Progenitor cell of endocrine pancreas (in vitro differentiated cells): ENCODE results near the gene TLCD5. TPM values are rescaled to one million over a fixed set of nuclear protein-coding genes. Genes with fewer than 3 reads are reported as not detected.
A peak's percentile ranks its signal among the peaks of the same experiment; 100 is the strongest.

Source experiments
- DNase-seq: peaks from one replicate; pipeline ENCODE4 v3.0.0; 2021; ENCODE audit warnings: low spot score; ENCODE audit not compliant: unreplicated experiment
- H3K27ac Mint-ChIP-seq: 2 replicates; pipeline ENCODE4 v1.8.0; 2021; ENCODE audit warnings: mild to moderate bottlenecking, moderate library complexity, mixed read lengths
- H3K27me3 Mint-ChIP-seq: 2 replicates; pipeline ENCODE4 v1.8.0; 2021; ENCODE audit warnings: mixed read lengths
- H3K36me3 Mint-ChIP-seq: 2 replicates; pipeline ENCODE4 v1.8.0; 2022; ENCODE audit warnings: mixed read lengths; ENCODE audit not compliant: insufficient read depth
- H3K4me1 Mint-ChIP-seq: 2 replicates; pipeline ENCODE4 v1.8.0; 2021; ENCODE audit warnings: low read depth, mixed read lengths
- H3K4me3 Mint-ChIP-seq: 2 replicates; pipeline ENCODE4 v1.8.0; 2021; ENCODE audit warnings: low read depth, mild to moderate bottlenecking, moderate library complexity, mixed read lengths
- H3K9me3 Mint-ChIP-seq: 2 replicates; pipeline ENCODE4 v1.8.0; 2021; ENCODE audit warnings: low read depth, mixed read lengths
- CTCF ChIP-seq: fragments of 200-600 bp; sonication (generic); IDR thresholded peaks from one replicate; pipeline ENCODE4 v1.5.0; 2021; ENCODE audit warnings: antibody characterized with exemption, mild to moderate bottlenecking; ENCODE audit not compliant: unreplicated experiment
- total RNA-seq: library from RNA; stranded (reverse); gene quantifications from 2 replicates; pipeline ENCODE4 v1.2.1, GENCODE V29; 2021

TLCD5 gene
- total RNA-seq, 1 donor from 2014 or later, result 9.3 TPM

- Mint-ChIP-seq H3K36me3 (peaks cover 2% of the 10 kb centered on the region), H3K4me3 (no peak overlapping the region), H3K4me1 (peaks cover 21% of the 10 kb centered on the region), H3K9me3 (no peaks in the 10 kb centered on the region), H3K27ac (no peak overlapping the region), H3K27me3 (no peaks in the 10 kb centered on the region)
- DNase-seq, result no peak
- no peak for TF ChIP-seq CTCF
Measured at GRCh38 chr11:120334332-120334731, 9.2 kb downstream of the TLCD5 start.

- peaks cover 2% of the 10 kb centered on the region for H3K36me3 Mint-ChIP-seq
- H3K27me3 Mint-ChIP-seq, result no peaks in the 10 kb centered on the region
- peaks cover 28% of the 10 kb centered on the region for H3K4me1 Mint-ChIP-seq
- peak; percentile 68 for TF ChIP-seq CTCF
- peak overlapping the region; percentile 70 for H3K4me3 Mint-ChIP-seq
- no peaks in the 10 kb centered on the region for H3K9me3 Mint-ChIP-seq
- H3K27ac Mint-ChIP-seq, result peak overlapping the region; percentile 88
- DNase-seq, result peak; percentile 31
Measured at GRCh38 chr11:120334894-120335462, 9.9 kb downstream of the TLCD5 start.

- Mint-ChIP-seq H3K36me3 (no peaks in the 10 kb centered on the region), H3K4me3 (peak overlapping the region; percentile 70), H3K4me1 (peaks cover 29% of the 10 kb centered on the region), H3K27ac (peak overlapping the region; percentile 93), H3K9me3 (no peaks in the 10 kb centered on the region), H3K27me3 (no peaks in the 10 kb centered on the region)
- no peak for DNase-seq
- no peak for TF ChIP-seq CTCF
Measured at GRCh38 chr11:120335556-120335907, 10.4 kb downstream of the TLCD5 start.

- peak; percentile 92 for DNase-seq
- TF ChIP-seq CTCF, result peak; percentile 46
- peak within 1 kb of the TSS; percentile 98 for H3K27ac Mint-ChIP-seq
- H3K9me3 Mint-ChIP-seq, result no peaks in the 10 kb centered on the region
- no peaks in the 10 kb centered on the region for H3K36me3 Mint-ChIP-seq
- H3K4me1 Mint-ChIP-seq, result peaks cover 29% of the 10 kb centered on the region
- H3K27me3 Mint-ChIP-seq, result no peaks in the 10 kb centered on the region
- peak within 1 kb of the TSS; percentile 96 for H3K4me3 Mint-ChIP-seq
Measured at GRCh38 chr11:120335908-120336640, 11.0 kb downstream of the TLCD5 start, which contains the start of gene ARHGEF12. TSS of gene ARHGEF12 (plus strand) at chr11:120336413. CDS start at chr11:120337244, 831 bp downstream.

GRCh38 chr11:120336641-120337354 is 11.7 kb downstream of the TLCD5 start:
- Mint-ChIP-seq H3K27ac (peak overlapping the region; percentile 98), H3K27me3 (no peaks in the 10 kb centered on the region), H3K4me1 (peaks cover 27% of the 10 kb centered on the region), H3K4me3 (peak overlapping the region; percentile 96), H3K36me3 (no peaks in the 10 kb centered on the region), H3K9me3 (no peaks in the 10 kb centered on the region)
- DNase-seq, result peak; percentile 24
- TF ChIP-seq CTCF, result no peak
